HS-5 (cell line): ENCODE measurements around the gene TTN.

Experiments
- DNase-seq: peaks from one replicate; pipeline ENCODE4 v3.0.0-alpha.2; 2012; ENCODE audit warnings: low read depth

Gene TTN

DNA sequence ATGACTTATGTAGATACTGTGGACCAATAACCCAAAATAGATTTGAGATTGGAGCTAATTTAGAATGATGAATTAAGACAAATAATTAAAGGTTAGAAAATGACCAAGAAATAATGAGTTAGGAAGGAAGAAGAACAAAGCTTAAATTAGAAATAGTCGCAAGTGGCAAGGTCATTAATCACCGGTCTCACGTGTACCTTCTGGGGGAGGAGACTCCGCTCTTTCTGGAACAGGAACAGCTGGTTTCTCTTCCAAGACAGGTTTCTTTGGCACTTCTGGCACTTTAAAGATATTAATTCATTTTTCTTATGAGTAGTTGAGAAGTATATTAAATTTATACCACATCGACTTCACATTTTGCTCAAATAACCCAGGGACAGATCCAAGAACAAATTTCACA lies 156.7 kb downstream of the TTN start:
- no peak for DNase-seq

DNA sequence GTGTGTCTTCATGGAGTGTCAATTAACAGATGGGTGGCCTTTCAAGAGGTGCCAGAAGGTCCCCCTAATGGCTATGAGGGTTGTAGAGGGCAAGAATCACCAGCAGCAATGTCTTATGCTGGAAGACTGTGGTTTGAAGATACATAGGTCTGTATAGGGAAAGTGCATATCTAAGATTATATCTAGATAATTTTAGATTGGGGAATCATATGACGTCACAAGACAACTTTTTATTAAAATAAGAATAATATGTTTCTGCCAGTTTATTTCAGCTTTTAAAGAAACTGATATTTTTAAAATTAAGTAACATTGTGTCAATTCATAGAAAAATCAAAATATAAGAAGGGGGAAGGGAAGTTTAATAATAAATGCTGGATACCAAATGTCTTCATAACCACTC lies 162.3 kb downstream of the TTN start:
- DNase-seq = no peak

DNA sequence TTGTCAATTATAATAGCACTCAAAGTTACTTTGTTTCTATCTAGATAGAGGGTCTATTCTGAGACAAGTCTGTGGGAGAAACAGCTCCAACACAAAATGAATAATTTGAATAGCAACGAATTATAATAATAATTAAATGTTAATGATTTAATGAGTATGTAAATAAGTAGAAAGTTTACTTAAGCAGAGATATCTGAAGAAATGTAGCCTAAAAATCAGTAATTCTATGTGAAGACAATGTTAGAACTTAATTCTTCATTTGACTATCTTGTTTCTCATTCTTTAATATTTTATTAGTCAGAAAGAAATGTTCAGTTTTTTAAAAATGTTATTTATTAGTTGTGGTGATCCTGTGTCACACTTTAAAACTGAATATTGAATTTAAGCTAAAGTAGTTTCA lies 165.7 kb downstream of the TTN start:
- DNase-seq = no peak

DNA sequence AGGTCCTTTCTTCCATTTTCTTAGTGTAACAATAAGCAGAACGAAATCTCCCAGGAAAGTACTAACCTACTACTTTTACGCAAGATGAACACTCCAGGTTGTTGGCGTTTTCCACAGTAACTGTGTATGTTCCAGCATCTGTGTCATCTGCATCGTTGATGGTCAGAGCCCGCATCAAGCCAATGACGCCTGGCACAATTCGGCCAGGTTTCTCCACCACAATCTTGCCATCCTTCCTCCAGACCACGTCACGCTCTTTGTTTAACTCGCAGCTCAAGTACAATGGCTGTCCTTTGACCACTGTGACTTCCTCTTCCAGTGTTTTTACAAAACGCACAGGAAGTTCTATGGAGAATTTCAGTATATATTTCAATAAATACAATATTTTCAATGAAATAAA lies 171.3 kb downstream of the TTN start:
- no peak for DNase-seq

DNA sequence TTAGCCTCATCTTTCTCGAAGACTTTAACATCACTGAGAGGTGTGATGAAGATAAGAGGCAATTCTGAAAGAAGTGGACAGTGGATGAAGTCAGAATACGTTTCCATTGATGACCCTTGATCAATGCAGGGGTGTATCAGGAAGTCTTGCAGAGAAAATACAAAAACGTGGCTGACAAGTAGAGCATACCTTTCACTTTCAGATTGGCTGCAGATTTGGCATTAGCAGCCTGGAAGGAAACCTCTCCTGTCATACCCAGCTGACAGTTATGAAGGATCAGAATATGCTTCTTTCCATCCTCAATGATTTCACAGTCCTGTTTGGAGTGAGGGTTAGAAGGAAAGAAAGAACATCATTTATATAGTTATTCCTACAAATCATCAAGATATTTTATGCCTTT lies 174.5 kb downstream of the TTN start:
- DNase-seq = no peak

DNA sequence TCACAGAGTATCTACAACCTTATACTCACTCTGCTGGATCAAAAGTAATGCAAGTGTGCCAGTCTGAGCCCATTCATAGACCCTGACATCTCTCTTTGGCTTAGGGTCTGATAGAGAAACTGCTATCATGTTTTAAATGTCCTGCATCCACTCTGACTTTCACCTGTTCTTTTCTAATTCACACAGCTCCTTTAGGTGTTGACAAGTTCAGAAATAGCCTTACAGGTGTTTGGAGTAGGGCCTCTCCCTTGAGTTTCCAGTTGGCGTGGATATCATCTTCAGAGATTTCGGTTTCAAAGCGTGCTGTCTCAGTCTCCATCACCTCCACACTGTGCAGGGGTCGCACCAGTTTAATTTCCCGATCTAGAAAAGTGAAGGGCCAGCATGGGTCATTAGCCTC lies 176.6 kb downstream of the TTN start:
- DNase-seq = no peak

DNA sequence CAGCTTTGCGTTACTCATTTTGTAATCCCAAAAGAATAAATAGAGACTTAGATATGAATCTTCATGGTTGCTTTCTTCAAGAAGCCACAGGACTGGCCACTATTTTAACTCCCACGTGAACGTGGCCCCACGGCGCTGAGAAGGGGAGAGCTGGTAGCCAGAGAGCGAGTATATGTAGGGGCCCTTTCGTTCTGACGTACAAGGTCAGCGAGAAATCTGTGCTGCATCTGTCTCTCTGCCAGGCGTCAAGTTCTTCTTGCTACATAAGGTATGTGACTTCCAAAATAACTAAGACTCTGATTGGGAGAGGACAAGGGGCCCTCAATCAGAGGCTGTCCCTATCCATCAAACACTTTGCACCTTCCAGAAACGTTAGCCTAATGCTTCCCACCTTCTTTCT lies 177.8 kb downstream of the TTN start:
- no peak for DNase-seq

DNA sequence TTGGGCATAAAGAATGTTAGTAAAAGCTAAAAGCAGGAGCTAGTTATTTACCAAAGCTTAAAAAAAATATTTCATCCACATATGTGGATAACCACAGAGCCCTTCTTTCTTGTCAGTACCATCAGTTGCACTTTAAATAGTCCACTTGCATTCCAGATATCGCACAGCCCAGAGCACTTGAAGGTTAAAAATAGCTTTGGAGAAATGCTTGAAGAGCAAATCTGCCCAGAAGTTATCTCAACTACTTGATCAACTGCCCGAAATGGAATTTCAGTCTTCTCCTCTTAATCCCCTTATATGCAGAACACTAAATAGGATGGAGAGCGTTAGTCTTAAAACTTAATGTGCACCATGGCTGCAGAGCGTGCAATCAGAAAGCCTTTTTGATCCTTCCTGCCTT lies 178.6 kb downstream of the TTN start:
- no peak for DNase-seq

DNA sequence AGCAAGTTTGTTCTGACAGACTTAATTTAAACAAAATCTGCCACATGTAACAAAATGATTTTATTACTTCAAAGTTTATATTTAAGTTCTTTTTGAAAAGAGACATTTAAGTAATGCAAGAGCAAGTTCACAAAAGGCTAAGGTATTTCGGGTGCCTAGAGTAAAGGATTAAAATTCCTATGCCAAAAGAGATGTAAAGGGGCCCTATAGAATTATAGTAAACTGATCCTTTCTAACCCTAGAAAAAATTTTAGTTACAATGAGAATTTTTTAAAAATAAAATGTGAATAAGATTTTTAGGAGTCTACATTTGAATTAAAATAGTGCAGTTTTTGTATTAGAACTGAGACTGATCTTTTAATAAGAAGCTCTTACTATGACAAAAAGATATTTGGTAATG lies 179.8 kb downstream of the TTN start:
- no peak for DNase-seq

DNA sequence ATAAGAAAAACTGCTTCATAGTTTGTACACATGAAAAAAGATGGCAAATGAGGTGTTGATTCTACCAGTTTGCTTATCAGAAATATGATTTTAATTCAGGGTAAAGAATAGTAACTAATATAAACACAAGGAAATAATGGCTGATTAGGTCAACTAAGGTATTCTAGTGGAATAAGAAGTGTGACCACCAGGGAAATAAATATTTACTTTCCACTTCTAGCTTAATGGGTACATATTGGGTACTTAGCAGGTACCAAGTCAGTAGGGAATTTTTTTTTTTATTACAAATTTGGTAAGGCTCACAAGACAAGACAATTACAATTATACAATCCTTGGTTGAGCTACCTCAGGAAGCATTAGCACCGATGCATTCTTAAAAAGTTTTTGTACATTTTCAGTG lies 191.3 kb downstream of the TTN start:
- no peak for DNase-seq

DNA sequence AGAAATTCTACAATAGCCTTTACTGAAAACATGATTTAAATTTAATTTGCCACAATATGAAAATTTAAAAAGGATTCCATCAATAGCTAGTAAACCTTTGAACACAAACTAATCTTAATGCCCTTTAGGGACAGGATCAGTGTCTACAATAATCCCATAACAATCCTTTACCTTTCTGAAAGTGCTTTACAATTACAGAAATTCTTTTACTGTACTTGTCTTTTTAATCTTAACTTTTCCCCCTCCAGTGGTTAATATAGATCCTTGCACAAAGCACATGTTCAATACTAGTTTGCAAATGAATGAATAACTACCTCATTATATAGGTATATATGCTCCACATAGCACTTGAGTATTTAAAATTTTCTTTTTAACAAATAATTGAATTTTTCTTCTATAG lies 204.3 kb downstream of the TTN start:
- DNase-seq = no peak

DNA sequence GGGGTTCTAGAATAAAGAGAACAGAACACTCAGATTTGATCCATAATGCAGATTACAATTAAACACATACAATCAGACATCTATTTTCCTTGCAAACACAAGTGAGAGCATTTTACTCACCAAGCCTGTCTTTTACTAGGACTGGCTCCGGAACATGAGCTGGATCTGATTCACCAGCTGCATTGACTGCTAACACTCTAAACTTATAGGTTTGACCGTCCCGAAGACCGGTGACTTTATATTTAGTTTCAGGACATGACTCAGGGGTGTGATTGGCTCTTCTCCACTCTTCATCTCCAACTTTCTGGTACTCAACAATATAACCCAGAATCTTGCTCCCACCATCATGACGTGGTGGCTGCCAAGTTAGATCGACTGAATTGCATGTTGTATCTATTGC lies 214.6 kb downstream of the TTN start:
- DNase-seq = no peak

DNA sequence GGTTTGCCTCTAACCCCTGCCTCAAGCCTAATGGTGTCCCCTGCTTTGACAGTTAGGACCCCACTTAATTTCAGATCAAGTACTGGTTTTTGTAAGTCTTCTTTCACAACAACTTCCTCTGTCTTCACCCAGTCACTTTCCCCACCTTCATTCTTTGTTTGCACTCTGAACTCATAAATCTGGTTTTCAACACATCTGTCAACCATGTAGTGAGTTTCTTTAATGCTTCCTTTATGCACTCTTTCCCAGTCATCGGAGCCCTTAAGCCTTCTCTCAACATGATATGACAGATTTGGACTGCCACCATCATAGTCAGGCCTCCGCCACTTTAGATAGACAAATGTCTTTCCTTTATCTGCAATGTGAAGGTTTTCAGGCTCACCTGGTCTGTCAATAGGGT lies 217.9 kb downstream of the TTN start:
- DNase-seq = no peak

DNA sequence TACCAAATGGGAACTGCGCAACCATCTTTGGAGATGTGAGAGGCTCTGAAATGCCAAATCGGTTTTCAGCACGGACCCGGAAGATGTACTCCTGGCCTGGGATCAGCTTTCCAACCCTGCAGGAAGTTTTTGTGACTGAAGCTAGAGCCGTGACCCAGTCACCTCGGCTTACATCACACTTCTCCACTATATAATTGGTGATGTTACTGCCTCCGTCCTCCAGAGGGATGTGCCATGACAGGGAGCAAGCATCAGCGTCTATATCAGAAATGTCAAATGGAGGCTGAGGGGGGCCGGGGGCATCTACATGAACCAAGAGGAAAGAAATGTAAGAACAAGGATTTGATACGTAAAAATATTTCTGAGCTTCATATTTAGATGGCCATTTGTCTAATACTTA lies 222.6 kb downstream of the TTN start:
- no peak for DNase-seq

DNA sequence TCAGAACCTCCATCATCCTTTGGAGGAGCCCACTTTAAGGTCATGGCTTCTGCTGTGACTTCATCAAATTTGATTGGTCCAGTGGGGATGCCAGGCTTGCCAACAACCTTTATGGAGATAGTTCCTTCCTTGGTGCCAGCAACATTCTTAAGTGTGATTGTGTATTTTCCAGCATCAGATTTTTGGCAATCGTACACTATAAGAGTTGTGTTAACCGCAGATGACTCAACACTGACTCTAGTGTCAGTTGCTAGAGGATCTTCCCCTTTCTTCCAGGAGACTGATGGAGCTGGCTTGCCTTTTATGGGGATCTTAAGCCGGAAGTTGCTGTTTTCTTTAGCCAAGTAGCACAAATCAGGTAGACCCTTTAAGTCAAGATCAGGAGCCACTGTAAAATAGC lies 228.2 kb downstream of the TTN start:
- peak; percentile 22 for DNase-seq

DNA sequence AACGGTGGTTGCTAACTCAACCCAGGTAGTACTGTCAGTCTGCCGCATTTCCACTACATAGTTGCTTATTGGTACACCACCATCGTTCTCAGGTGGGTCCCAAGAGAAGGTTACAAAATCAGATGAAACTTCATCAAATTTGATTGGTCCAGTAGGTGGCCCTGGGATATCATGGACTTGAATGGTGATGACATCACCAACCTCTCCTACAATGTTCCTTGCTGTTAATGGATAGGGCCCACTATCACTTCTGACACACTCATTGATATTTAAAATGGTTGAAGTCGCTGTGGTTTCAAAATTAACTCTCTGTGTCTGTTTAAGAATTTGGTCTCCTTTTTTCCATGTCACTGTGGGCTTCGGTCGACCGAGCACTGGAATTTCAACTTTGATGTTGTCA lies 232.4 kb downstream of the TTN start:
- DNase-seq = no peak

DNA sequence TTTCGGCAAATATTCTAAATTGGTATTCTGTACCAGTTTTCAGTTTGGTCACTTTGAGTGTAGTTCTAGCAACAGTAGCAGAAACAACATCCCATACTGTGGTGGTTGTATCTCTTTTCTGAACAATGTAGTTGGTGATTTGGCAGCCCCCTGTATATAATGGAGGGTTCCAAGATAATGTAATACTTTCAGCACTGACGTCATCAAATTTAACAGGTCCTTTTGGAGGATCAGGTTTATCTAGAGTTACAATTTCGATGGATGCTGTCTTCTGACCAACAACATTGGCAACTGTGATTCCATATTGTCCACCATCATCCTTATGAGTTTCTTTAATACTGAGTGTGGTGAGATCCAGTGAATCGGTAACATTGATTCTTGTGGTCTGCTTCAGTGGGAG lies 239.0 kb downstream of the TTN start:
- no peak for DNase-seq

DNA sequence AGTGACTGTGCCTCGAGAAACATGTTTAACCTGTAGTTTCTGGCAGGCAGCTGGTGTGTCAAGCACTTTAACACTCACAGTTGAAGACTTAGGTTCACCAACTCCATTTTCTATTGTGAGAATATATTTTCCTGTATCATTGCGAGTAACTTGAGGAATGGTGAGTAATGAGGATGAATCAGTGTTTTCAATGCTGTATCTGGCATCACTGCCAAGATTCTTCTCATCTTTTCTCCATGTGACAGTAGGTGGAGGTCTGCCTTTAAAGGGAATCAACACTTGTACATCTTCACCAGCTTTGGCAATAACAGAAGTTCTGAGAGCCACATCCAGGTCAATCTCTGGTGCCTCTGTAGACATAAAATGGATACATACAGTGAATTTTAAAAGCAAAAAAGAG lies 254.2 kb downstream of the TTN start:
- peak; percentile 82 for DNase-seq

DNA sequence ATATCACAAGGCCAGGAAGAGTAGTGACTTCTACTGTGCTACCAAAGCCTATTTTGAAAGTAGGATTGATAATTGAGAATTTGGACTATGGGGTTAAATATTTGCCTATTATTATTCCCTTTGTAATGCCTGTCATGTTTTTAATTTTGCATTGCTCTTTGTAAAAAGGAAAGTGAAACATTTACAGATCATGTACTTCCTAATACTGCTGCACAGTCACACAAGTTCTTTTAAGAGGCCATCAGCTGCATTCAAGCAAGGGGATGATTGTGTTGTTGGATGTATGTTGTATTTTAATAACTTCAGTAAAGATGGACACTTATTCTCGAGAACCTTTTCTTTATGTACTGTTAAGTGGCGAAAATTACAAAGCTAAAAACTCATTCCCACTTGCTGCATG lies 256.9 kb downstream of the TTN start:
- DNase-seq = no peak

DNA sequence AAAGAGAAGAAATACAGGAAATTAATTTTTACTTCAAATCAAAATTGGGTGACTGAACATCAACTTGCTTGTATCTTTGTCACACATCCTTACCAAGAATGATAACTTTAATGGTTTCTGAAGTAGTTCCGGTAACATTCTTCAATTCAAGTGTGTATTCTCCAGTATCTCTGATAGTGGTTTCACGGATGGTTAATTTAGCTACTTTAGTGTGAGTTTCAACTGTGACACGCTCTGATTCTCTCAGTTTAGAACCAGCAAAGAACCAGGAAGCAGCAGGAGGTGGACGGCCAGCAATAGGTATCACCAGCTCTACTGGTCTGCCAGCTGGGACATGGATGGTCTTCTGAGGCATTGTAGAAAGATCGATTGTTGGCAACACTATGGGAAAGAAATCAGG lies 264.7 kb downstream of the TTN start:
- no peak for DNase-seq

DNA sequence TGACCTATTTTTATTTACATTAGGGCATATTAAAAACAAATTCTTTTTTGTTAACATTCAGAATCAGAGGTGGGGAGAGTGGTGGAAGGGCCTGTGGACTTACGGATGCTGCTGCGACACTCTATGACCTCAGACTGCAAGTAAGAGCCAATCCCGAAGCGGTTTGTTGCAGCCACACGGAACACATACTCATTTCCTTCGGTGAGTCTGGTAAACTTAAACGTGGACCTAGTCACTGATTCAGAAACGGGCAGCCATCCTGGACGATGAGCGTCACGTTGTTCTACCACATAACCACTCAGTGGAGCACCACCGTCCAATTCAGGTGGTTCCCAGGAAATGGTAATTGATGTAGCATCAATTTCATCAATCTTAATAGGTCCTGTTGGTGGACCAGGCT lies 265.1 kb downstream of the TTN start:
- no peak for DNase-seq

DNA sequence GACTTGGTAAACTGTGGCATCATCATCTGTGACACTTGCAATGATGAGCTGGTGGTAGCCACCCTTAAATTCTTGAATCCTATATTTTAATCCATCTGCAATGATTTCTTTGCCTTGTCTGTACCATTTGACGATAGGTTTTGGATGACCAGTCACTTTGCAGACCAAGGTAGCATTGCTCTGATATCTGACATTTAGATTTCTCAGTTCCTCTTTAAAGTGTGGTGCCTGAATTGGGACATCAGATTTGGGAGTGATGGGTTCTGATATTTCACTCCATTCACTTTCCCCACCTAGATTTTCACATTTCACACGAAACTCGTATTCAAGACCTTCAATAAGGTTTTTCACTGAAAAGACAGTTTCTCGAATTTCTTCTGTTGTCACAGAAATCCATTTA lies 271.2 kb downstream of the TTN start:
- no peak for DNase-seq

DNA sequence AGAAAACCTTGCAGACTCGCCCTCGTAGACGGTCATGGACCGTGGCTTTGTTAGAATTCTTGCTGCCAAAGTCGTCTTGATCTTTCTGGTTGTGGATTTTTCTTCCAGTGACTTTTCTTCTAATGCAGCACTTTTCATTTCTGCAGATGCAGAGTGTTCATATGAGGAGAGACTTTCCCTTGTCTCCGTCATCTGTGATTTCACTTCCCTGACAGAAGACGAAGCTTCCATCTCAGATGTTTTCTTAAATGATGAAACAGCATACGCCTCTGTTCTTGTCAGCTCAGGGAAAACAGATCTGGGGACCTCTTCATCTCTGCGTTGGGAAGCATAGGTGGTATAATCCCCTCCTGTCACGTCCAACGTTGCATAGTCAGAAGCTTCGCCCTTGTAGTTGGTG lies 276.1 kb downstream of the TTN start:
- no peak for DNase-seq

DNA sequence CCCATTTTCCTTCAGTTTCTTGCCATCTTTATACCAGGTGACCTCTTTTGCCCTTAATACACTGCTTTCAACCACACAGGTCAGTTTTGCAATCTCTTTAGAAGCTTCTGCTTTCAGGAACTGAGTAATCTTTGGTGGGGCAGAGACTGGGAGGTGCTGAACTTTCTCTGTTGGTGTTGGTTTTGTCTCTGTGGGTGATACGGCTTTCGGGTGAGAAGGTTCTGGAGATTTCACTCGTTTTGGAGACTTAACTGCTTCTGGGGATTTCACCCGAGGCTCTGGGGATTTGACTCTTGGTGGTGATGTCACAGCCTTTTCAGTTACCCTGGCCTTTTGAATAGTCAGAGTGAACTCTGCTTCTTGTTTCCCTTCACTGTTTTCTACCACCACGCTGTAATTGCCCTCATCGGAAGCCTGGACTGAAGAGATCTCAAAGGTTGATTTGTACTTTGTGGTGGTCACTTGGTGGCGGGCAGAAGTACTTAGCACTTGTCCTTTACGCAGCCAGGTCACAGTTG lies 276.5 kb downstream of the TTN start:
- no peak for DNase-seq

DNA sequence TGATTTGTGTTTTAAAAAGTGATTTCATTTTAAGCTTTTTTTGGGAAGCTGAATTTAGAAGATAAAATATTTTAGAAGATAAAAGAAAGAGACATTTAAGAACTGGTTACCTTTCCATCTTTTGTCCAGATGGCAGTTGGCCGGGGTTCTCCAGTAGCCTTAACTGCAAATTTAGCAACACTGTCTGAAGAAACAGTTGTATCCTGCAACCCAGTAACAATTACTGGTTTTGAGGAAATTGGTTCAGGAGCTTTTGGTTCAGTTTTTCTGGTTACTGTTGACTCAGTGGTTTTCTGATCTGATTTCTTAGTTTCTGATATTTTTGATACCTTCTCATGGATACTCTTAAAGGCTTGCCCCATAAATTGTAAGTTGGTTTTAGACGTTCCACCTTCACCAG lies 277.1 kb downstream of the TTN start:
- DNase-seq = no peak
